Activated T-helper 1 cell treated with Interleukin-2 at 50 U/mL for 16 hours (primary cell): ENCODE data around the gene ANKRD29.

Source experiments
- DNase-seq: peaks from one replicate; pipeline ENCODE4 v3.0.0-alpha.2; 2020; ENCODE audit warnings: low read depth

ANKRD29 gene, protein sequence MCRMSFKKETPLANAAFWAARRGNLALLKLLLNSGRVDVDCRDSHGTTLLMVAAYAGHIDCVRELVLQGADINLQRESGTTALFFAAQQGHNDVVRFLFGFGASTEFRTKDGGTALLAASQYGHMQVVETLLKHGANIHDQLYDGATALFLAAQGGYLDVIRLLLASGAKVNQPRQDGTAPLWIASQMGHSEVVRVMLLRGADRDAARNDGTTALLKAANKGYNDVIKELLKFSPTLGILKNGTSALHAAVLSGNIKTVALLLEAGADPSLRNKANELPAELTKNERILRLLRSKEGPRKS

DNA sequence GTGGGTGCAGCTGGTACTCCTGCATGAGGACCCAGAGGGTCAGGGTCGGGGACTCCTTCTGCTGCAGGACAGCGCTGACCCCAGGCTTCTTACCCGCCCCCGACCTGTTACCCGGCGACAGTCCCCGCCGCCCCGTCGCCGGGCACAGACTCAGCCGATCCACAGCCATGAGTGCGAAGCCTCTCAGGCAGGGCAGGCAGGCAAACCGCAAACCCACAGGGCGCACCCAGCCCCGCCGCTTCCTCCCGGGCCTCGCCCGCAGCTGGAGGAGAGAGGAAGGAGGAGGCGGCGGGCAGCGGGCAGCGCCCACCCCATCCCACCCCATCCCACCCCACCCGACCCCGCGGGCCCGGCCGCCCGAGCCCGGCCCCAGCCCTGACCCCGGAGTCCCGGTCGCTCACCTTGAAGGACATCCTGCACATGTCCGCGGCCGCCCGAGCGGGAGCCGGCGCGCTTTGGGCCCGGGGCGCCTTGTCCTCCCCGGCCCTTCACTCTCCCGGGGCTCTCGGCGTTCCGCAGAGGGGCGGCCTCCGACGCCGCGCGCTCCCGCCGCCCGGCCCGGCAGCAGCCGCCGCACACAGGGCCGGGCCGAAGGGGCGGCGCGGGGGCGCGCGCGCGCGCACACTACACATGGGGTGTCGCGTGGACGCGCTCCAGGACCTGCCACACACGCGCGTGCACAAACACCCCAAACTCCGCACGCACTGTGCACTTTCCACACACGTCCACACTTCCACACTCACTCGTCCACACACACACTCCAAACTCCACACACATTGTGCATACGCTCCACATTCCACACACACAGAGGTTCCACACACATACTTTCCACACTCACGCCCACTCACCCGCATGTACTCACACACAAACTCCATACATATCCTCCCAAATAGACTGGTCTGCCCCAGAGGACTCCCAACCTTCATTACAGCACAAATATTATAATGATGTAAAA is at the start of gene ANKRD29:
Gene ANKRD29 (minus strand): TSS at position 603 of the 955 bp plus-strand sequence. CDS start 181 bp downstream, at position 422.
- peak; percentile 30 for DNase-seq

DNA sequence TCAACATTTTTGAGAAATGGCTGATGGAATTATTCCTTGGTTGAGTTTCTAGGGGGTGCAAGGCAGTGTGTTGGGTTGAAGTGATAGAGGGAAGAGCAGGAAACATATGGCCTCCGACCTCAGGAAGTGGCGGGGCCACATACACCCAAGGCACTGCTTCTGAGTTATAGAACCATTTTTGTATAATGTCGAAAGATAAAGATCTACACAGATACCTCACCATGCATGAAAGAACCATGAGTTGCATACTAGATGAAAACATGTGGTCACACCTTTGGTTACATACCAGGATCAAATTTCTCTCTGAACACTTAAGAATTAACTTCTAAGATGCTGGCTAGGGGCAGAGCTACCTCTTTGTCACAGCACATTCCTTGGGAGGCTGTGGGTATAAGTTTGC is 49.7 kb upstream of the ANKRD29 start:
- no peak for DNase-seq

DNA sequence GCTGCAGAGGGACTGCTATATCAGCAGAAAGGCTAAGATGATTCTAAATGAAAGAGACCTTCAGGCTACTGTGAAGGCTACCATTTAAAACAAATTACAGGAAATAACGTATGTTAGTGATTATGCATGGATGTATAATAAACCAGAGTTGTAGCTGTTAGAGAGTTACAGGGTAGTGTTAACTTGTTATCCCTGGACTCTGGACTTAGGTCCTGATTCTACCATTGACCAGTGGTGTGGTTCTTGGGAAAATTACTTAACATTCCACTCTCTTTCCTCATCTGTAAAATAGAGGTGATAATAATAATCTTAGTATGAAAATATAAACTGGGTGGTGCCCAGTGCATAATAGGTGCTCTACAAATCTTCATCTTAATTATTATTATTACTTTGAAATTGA is 48.7 kb upstream of the ANKRD29 start:
- no peak for DNase-seq

DNA sequence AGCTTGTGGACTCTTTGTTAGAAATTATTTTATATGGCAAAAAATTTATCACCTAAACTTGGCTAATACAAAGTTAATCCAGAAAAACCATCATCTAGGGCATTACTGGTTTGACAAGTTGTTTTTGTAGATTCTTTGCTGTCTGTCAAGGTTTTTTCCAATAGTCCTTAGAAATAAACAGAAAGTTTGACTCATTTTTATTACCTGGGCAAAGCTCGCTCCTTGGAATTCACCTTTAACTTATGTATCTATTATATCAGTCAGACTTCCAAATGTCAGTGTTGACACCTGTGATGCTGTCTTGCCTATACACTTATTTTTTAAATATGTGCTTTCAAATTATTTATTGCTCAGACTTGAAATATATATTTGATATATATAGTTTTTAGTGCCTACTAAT is 48.2 kb upstream of the ANKRD29 start:
- no peak for DNase-seq

DNA sequence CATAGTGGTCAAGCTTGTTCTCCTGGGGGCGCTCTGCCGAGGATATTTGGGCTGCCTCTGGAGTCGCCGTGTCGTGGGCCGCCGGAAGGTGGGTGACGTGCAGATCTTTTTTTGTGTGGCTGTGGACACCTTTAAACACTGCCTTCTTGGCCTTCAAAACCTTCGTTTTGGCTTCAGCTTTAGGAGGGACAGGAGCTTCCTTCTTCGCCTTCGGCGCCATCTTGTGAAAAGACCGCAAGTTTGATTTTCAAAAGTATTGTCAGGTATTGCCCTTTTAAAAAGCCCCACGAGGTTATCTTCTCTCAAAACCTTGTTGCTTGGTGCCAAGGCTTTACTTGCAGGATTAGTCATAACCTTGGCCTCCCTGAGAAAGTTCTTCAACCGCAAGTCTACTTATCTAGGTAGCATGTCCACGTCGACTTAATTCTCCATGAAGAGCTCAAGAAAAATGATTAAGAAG is 47.4 kb upstream of the ANKRD29 start:
- DNase-seq, result no peak

DNA sequence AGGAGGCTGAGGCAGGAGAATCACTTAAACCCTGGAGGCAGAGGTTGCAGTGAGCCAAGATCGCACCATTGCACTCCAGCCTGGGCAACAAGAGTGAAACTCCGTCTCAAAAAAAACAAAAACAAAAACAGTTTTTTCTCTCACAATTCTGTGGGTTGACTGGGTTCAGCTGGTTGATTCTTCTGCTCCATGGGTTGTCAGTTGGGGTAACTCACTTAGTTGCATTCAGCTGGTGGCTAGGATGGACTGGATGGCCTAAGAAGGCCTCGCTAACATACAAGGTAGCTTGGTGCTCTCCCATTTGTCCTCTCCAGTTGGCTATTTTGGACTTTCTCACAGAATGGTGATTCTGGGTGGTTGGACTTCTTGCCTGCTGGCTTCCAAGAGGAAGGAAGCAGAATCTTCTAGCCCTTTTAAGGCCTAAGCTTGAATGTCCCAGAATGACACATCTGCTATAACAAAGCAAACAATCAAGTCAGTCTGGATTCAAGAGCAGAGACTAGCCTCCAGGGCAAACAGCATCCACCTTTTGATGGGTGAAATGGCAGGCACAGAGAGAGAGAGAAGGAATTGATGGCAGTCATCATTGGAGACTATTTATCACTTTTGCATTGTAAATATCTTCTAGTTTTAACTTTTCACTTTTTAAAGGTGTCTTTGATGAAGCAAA is 44.4 kb upstream of the ANKRD29 start:
- DNase-seq, result no peak

DNA sequence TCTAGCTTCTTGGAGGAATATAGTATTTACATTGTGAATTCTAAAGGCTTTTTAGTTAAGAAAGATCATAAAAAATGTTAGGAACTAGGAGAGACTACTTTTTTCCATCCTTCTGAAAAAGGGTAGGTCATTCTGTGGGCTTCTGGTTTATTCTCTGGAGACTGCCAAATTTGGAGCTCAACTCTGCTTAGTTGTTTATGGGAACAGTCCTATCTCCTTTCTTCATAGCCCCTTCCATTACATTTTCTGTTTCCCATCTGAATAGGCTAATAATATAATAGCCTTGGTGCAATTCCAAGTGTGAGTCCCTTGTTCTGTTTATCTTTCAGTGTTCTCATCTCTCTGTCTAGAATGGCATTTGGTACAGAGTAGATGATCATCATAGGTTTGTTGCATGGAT is 42.1 kb upstream of the ANKRD29 start:
- no peak for DNase-seq

DNA sequence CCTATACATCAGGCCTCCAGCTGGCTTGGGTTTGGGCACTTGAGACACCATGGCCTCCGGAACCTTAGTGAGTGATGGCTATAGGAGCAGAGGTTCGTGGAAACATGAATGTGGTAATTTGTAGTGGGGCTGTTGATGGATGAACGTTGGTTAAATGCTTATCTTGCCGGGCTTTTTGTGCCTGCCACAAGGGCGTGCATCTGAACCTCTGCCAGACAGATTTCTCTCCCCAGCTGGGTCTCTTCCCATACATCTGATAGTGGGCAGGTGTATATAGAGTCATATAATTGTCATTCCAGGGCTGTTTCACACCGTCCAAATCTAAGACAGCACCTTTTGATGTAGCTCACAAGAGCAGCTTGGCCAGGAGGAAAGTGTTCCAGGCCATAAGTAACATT is 41.3 kb upstream of the ANKRD29 start:
- DNase-seq, result no peak

DNA sequence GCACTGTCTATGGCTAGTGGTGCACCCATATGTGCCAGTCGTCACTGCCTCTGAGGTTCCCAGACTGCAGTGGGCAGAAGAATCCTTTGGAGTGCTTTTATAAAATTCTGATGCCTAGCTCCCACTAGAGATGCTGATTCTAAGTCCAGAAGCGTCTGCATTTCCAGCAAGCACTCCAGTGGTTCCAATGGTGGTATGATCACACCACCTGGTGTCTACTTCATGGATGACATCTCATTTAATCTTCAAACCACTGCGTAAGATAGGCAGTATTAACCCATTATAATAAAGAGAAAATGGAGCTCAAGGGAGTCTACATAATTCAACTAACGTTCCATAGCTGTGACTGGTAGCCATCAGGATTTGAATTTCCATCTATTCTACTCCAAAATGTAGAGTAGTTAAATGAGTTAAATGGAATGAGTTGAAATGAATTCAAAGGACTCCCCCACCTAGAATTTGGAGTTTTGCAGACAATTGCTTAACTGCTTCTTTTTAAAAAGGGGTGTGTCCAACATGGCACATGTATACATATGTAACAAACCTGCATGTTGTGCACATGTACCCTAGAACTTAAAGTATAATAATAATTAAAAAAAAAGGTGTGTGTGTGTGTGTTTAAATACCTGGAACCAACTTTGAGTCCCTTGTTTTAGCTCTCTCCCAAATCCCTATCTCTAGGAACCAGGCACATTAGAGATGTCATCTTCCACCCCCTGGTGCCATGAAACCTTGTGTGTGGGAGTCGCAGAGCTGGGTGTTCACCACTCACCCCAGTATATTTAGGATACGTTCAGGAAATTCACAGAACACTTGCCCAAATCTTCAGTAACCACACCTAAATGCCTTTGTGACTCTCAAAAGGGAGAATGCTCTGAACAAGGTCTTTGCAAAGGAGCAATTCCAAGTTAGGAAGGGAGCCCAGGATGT is 40.6 kb upstream of the ANKRD29 start:
- no peak for DNase-seq

DNA sequence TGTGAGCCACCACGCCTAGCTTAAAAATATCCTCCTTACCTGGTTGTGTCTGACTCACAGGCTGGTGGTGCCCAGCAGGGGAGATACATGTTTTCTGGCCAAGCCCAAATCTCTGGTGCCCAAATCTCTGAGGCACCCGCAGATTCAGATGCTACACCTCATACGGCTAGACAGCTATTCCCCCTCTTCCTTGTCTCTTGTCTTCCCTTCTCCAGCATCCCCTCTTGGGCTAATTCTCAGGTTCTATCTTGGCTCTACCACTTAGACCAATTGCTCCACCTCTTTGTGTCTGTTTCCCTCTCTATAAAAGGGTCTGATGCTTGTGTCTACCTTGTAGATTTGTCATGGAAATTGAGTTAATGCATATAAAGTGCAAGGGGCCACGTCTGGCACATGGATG is 39.9 kb upstream of the ANKRD29 start:
- no peak for DNase-seq

DNA sequence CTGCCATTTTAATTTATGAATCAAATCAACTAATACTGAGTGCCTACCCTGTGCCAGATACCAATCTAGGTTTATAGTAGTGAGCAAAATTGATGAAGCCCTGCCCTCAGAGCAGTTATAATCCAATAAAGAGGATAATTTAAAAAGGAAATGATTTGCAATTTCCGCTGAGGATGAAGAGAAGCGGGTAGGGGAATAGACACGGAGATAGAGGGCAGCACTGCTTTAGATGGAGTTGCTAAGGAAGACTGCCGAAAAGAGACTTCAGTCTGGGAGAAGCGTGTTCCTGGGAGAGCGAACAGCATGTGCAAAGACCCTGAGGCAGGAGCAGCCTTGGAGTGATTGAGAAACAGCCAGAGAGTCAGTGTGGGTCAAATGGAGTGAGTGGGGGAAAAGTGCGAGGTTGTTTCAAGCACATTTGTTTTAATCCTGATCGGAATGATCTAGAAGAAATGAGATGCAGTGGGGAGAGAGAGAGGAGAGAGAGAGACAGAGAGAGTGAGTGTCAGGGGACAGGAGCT is 38.9 kb upstream of the ANKRD29 start:
- no peak for DNase-seq

DNA sequence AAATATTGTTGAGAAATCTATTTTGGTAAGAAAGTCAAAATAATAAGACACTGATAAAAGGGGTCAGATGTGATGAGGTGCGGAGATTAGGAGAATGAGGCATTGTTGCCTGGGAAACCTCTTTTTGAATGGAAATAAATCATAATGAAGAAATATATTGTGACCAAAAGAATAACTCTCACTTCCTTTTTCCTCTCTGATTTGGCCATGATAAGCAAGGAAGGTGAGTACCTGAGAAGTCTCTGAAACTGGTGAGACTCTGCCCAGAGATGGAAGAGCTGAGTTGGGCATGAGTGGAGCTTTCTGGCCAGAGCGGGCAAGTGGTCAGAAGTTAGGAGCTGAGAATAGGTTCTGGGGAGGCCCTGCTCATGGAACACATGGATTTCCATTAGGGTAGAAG is 38.3 kb upstream of the ANKRD29 start:
- no peak for DNase-seq

DNA sequence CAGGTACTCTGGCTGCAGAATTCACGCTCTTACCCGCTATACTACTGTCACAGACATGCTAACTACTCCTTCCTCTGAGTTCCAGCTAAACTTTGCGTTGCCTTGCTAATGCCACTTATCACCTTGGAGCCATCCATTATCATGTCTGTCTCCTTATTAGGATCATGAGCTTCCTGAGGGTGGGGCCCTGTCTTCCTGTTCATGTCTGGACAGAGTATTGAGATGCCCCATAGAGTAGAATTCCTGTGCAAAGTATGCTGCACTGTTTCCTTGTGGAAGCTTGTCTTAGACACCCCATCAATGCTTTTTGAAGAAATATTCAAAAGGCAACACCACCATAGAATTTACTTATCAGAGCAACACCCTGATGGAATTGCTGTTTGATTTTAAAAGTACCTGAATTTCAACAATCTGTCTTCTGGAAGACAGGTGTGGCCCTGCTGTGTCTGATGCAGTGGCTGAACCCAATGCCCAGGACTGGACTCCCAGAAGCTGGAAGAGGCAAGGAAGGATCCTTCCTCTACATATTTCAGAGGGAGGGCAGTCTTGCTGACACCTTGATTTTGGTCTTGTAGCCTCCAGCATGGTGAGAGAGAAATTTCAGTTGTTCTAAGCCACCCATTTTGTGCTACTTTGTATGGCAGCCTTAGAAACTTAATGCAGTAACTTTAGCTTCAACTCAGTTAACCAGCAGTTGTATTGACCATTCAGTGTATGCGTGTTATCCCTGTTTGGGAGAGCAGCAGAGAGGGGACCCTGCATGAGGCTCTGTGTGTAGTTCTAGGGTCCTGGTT is 32.1 kb upstream of the ANKRD29 start:
- DNase-seq, result no peak

DNA sequence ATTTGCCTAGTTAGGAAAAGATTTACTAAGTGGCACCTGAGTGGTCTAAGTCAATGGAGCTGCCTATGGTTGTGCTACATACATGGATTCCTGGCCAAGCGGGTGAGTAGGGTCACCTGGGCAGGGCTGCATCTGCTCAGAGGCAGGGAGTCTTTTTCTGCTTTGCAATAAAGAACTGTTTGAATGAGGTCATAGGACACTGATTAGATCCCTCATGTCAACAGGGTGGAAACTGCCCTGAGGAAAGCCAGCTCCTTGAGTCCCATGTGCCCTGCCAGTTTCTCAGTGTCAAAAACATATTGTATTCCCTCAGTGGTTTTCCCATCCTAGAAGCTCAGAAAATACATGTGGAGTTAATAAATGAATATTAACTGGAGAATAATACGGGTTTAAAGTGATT is 31.1 kb upstream of the ANKRD29 start:
- no peak for DNase-seq

DNA sequence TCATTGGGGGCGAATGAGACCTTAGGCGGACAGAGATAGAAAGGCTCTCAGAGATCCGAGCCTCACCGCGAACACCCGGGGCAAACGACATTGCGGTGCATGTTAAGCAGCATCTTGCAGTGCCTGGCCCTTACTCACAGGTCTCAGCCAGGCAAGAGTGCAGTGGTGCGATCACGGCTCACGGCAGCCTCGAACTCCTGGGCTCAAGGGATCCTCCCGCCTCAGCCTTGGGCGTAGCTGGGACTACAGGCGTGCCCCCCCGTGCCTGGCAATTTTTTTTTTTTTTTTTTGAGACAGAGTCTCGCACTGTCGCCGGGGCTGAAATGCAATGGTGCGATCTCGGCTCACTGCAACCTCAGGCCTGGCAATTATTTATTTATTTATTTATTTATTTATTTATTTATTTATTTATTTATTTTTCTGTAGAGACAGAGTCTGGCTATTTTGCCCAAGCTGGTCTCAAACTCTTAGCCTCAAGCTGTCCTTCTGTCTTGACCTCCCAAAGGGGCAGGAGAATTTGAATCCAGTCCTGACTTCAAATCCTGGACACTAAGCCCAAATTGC is 27.9 kb upstream of the ANKRD29 start:
- DNase-seq, result no peak

DNA sequence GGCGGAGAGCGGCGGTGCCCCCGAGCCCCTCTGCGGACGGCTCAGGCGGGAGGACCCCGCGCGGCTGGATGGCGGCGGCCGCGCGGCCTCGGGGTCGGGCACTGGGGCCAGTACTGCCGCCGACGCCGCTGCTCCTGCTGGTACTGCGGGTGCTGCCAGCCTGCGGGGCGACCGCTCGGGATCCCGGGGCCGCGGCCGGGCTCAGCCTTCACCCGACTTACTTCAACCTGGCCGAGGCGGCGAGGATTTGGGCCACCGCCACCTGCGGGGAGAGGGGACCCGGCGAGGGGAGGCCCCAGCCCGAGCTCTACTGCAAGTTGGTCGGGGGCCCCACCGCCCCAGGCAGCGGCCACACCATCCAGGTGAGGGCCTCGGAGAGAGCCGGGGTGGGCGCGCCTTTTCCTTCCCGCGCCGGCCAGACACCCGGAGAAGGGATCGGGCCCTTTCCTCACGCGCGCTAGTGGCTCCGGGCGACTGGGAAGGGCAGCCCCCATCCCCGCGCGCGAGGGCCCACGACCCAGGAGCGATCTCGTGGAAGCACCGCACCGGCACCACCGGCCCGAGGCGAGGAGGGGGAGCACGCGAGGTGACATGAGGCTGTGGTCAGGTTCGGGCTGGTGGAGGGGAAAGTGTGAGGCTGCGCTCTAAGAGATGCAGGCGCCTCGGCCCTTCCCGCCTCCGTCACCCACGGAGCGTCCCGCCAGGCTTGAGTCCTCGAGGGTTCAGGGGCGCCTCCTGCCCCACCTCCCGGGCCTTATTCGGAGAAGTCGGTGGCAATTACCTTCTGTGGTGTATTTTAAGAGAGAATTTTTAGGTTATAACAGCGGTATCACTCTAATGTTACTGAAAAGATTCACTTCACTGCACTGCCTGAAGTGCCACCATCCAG is 27.1 kb upstream of the ANKRD29 start:
- no peak for DNase-seq

DNA sequence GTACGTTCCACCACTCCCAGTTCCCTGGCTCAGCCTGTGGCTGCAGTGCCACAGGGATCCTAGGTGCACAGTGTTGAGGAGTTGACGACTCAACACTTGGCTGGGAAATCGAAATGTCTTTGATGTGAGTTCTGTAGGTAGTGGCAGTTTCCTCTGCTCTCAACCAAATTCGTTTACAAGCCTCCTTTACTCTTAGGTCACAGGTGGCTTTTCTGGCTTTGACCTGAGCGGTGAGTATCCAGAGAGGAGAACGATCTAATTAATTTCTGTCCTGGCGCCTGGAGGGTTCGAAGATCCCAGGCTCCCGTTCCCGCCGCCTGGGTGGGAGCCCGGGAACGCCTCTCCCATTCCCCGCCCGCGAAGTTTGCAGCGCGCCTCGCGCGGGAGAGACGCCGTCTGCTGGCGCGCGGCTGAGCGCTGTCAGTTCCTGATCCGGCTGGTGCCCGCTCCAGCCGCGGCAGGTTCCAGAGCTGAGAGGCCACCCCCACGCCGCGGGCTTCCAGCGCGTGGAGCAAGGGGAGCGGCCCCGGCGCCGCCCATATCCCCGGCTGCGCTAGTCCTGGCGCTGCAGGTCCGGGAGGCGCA is 26.4 kb upstream of the ANKRD29 start, which contains the start of gene LAMA3:
Gene LAMA3 (plus strand): TSS at position 423 of the 585 bp plus-strand sequence. CDS start 231 bp downstream, outside the sequence.
- no peak for DNase-seq

DNA sequence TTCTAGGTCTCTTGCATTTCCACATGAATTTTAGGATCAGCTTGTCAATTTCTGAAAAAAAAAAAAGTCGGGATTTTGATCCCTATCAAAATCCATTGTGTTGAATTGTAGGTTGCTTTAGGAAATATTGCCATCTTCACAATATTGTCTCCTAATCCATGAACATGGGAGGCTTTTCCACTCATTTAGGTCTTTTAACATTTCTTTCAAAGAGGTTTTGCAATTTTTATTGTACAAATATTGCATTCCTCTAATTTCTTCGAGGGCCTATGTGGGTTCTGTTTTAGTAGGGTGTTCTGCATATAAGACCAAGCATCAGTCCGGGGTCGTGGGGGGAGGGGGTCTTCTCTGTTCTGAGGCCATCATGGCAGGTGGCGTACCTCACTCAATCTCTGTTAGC is 25.8 kb upstream of the ANKRD29 start:
- DNase-seq, result no peak
